ENCODE measurements around the gene NGLY1.

DNA sequence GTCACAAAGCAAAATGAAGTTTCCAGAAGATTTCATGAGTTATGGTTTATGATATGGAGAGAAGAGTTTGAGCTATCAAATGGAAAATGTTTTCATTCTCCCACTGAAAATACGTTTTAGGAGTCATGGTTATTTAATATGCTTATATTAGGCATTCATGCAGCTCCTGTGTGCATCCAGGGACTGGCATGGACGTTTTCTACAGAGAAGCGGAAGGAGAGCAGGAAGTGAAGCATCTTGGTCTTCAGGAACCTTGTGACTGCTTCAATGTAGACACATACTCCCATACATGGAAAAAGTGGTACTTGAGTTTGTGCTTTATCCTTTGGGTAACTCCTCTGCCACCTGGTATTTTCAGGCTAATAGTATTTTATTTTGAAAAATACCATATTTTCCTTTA is 75.2 kb downstream of the NGLY1 start:
- no peak for TF ChIP-seq ZBTB7A (IDR thresholded peaks at IDR 0.05; ENCODE audit: low read depth)
- no peak for TF ChIP-seq TAF1 (IDR thresholded peaks at IDR 0.05; ENCODE audit: low read depth)

Measured in Ishikawa (cell line).